ENCODE data around the gene NOXA1.

- TF ChIP-seq, protein P1, sequence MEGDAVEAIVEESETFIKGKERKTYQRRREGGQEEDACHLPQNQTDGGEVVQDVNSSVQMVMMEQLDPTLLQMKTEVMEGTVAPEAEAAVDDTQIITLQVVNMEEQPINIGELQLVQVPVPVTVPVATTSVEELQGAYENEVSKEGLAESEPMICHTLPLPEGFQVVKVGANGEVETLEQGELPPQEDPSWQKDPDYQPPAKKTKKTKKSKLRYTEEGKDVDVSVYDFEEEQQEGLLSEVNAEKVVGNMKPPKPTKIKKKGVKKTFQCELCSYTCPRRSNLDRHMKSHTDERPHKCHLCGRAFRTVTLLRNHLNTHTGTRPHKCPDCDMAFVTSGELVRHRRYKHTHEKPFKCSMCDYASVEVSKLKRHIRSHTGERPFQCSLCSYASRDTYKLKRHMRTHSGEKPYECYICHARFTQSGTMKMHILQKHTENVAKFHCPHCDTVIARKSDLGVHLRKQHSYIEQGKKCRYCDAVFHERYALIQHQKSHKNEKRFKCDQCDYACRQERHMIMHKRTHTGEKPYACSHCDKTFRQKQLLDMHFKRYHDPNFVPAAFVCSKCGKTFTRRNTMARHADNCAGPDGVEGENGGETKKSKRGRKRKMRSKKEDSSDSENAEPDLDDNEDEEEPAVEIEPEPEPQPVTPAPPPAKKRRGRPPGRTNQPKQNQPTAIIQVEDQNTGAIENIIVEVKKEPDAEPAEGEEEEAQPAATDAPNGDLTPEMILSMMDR (optimal IDR thresholded peaks at IDR 0.05 in 1 of 3, IDR thresholded peaks at IDR 0.05 in 1 of 3, conservative IDR thresholded peaks at IDR 0.05 in 1 of 3; ENCODE audit: extremely low read depth in 1 of 3, insufficient read depth in 2 of 3, low read length in 3 of 3): no peak
- TF ChIP-seq EZH2 (IDR thresholded peaks at IDR 0.05; ENCODE audit: low read length): no peak
Observed at GRCh38 chr9:137453643-137454081, 30.5 kb downstream of the NOXA1 start.

Measured in keratinocyte (primary cell).